Peyer's patch (tissue), 4 donors: ENCODE measurements around the gene TMEM260.

Experiments used
- POLR2A ChIP-seq, 2 donors: fragments of 450-650 bp; IDR thresholded peaks; one replicate each; pipeline ENCODE4 v1.5.1; 2017; ENCODE audit warnings: antibody characterized with exemption in 2 of 2, mild to moderate bottlenecking in 2 of 2, moderate library complexity in 2 of 2
- TF ChIP-seq, protein P1 (sequence below), 6 experiments: fragments of 450-650 bp in 4 of 6; fragments of 200-600 bp in 2 of 6; sonication (generic) in 1 of 6; IDR thresholded peaks; one replicate each; pipeline ENCODE4 v1.5.1; 2017 to 2019; ENCODE audit warnings: antibody characterized with exemption in 6 of 6, mild to moderate bottlenecking in 3 of 6, moderate library complexity in 1 of 6

DNA sequence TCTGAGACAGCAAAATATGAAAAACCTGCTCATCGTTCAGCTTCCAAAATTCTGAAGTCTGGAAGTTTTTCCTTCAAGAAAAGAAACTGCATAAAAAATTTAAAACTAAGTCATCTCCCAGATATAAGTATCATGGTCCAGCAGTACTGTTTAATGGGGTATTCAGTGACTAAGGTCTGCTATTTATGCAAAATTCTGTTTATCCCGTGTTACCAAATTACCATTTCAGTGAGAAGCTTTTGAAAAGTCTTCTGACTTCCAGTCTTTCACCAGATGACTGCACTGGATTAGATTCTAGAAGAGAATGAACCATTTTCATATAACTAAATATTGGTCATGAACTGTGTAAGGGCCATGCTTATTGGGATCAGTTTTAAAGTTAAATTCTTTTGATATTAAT lies 67.9 kb downstream of the TMEM260 start:
- TF ChIP-seq, protein P1, sequence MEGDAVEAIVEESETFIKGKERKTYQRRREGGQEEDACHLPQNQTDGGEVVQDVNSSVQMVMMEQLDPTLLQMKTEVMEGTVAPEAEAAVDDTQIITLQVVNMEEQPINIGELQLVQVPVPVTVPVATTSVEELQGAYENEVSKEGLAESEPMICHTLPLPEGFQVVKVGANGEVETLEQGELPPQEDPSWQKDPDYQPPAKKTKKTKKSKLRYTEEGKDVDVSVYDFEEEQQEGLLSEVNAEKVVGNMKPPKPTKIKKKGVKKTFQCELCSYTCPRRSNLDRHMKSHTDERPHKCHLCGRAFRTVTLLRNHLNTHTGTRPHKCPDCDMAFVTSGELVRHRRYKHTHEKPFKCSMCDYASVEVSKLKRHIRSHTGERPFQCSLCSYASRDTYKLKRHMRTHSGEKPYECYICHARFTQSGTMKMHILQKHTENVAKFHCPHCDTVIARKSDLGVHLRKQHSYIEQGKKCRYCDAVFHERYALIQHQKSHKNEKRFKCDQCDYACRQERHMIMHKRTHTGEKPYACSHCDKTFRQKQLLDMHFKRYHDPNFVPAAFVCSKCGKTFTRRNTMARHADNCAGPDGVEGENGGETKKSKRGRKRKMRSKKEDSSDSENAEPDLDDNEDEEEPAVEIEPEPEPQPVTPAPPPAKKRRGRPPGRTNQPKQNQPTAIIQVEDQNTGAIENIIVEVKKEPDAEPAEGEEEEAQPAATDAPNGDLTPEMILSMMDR (IDR thresholded peaks at IDR 0.05), result no peak
- no peak for TF ChIP-seq POLR2A (IDR thresholded peaks at IDR 0.05)
